CD14-positive monocyte (primary cell): ENCODE measurements around the gene CHRM4. TPM values are rescaled to one million over a fixed set of nuclear protein-coding genes. Genes with fewer than 3 reads are reported as not detected.
A peak's percentile ranks its signal among the peaks of the same experiment; 100 is the strongest.

ENCODE experiments used
- DNase-seq, 3 donors: peaks; one replicate each; pipeline ENCODE4 v3.0.0-alpha.2; 2011 to 2022
- H2AFZ ChIP-seq: 2 replicates; pipeline ENCODE4 v1.6.0; 2012; ENCODE audit warnings: mild to moderate bottlenecking, low read depth, low read length, inconsistent platforms; ENCODE audit not compliant: insufficient read depth, poor library complexity, severe bottlenecking
- H3K27ac ChIP-seq, 2 donors: 1 replicate in 1 of 2; 2 replicates in 1 of 2; pipeline ENCODE4 v1.5.1; 2012 to 2013; ENCODE audit warnings: low read length in 2 of 2, control low read depth in 1 of 2, inconsistent platforms in 1 of 2, low read depth in 1 of 2, mild to moderate bottlenecking in 1 of 2
- H3K27me3 ChIP-seq, 2 donors: one replicate each; pipeline versions ENCODE4 v1.6.0 to v1.6.1; 2011 to 2013; ENCODE audit warnings: low read length in 2 of 2; ENCODE audit not compliant: control insufficient read depth in 2 of 2, insufficient read depth in 2 of 2
- H3K36me3 ChIP-seq, 2 donors: replicated peaks in 1 of 2; 1 replicate in 1 of 2; 2 replicates in 1 of 2; pipeline versions ENCODE4 v1.5.1 to v1.6.1; 2012 to 2013; ENCODE audit warnings: low read length in 2 of 2, control low read depth in 1 of 2, inconsistent platforms in 1 of 2, mild to moderate bottlenecking in 1 of 2; ENCODE audit not compliant: insufficient read depth in 2 of 2, control insufficient read depth in 1 of 2
- H3K4me1 ChIP-seq, 2 donors: 1 replicate in 1 of 2; 2 replicates in 1 of 2; pipeline versions ENCODE4 v1.5.1 to v1.6.1; 2012 to 2013; ENCODE audit warnings: low read length in 2 of 2, control low read depth in 1 of 2, inconsistent platforms in 1 of 2, mild to moderate bottlenecking in 1 of 2, moderate library complexity in 1 of 2; ENCODE audit not compliant: insufficient read depth in 2 of 2, control insufficient read depth in 1 of 2
- H3K4me2 ChIP-seq: replicated peaks from 2 replicates; pipeline ENCODE3; 2012; ENCODE audit warnings: low read length, moderate library complexity, mild to moderate bottlenecking; ENCODE audit not compliant: poor library complexity, severe bottlenecking; ENCODE audit errors: extremely low read depth
- H3K4me3 ChIP-seq, 3 experiments: fragments of 200-600 bp in 1 of 3; sonication (generic) in 1 of 3; replicated peaks in 1 of 3; 1 replicate in 2 of 3; 2 replicates in 1 of 3; pipeline ENCODE4 v1.5.1; 2011 to 2013; ENCODE audit warnings: low read length in 3 of 3, mild to moderate bottlenecking in 3 of 3, control low read depth in 2 of 3, low read depth in 2 of 3, inconsistent platforms in 1 of 3, moderate library complexity in 1 of 3
- H3K79me2 ChIP-seq: 2 replicates; pipeline ENCODE4 v1.6.0; 2012; ENCODE audit warnings: mild to moderate bottlenecking, control low read depth, inconsistent platforms, low read length, moderate library complexity; ENCODE audit not compliant: insufficient read depth
- H3K9ac ChIP-seq: 2 replicates; pipeline ENCODE4 v1.6.0; 2017; ENCODE audit warnings: low read length, mild to moderate bottlenecking; ENCODE audit not compliant: insufficient read depth, poor library complexity, severe bottlenecking
- H3K9me3 ChIP-seq, 2 donors: replicated peaks in 1 of 2; 1 replicate in 1 of 2; 2 replicates in 1 of 2; pipeline versions ENCODE4 v1.5.1 to v1.6.1; 2012 to 2013; ENCODE audit warnings: low read length in 2 of 2, control low read depth in 1 of 2; ENCODE audit not compliant: control insufficient read depth in 1 of 2, insufficient read depth in 1 of 2
- H4K20me1 ChIP-seq: 2 replicates; pipeline ENCODE4 v1.6.0; 2012; ENCODE audit warnings: mild to moderate bottlenecking, low read length, control low read depth, moderate library complexity; ENCODE audit not compliant: insufficient read depth
- H3K27ac Mint-ChIP-seq, 7 donors: one replicate each; pipeline ENCODE4 v1.8.0; 2020; ENCODE audit warnings: mild to moderate bottlenecking in 7 of 7, mixed read lengths in 7 of 7, moderate library complexity in 6 of 7, inconsistent platforms in 2 of 7
- H3K27me3 Mint-ChIP-seq, 3 donors: one replicate each; pipeline ENCODE4 v1.8.0; 2021 to 2022; ENCODE audit warnings: low read depth in 3 of 3, mild to moderate bottlenecking in 3 of 3, mixed read lengths in 3 of 3, moderate library complexity in 3 of 3, inconsistent platforms in 1 of 3
- H3K36me3 Mint-ChIP-seq, 2 donors: one replicate each; pipeline ENCODE4 v1.8.0; 2020; ENCODE audit warnings: mixed read lengths in 2 of 2, inconsistent platforms in 1 of 2, mild to moderate bottlenecking in 1 of 2
- H3K4me1 Mint-ChIP-seq: one replicate; pipeline ENCODE4 v1.8.0; 2020; ENCODE audit warnings: mild to moderate bottlenecking, mixed read lengths
- H3K4me3 Mint-ChIP-seq, 2 donors: one replicate each; pipeline ENCODE4 v1.8.0; 2020; ENCODE audit warnings: mild to moderate bottlenecking in 2 of 2, mixed read lengths in 2 of 2, moderate library complexity in 1 of 2
- H3K9me3 Mint-ChIP-seq, 7 donors: one replicate each; pipeline ENCODE4 v1.8.0; 2020 to 2022; ENCODE audit warnings: mixed read lengths in 7 of 7, mild to moderate bottlenecking in 6 of 7, moderate library complexity in 6 of 7, inconsistent platforms in 2 of 7
- CTCF ChIP-seq: fragments of 200-600 bp; IDR thresholded peaks from one replicate; pipeline ENCODE4 v1.8.0; 2022; ENCODE audit warnings: antibody characterized with exemption, mild to moderate bottlenecking
- WGBS: methylation state at CpG from one replicate; pipeline ENCODE4 v1.1.5; 2013; ENCODE audit warnings: missing lambda C conversion rate; ENCODE audit not compliant: insufficient coverage; 5-methylcytosine and 5-hydroxymethylcytosine counted together
- intact Hi-C, 2 donors: fragments of 100-400 bp; cut with micrococcal nuclease; formaldehyde crosslinking; loops; one replicate each; pipeline versions ENCODE4 v1.15.0 to v1.15.1; 2023
- polyA plus RNA-seq, 3 donors: library from polyadenylated mRNA; depleted of rRNA in 1 of 3; unstranded in 2 of 3; stranded (reverse) in 1 of 3; fragments of 300-500 nt in 2 of 3; fragments of >200 nt in 1 of 3; fragmentation: Illumina TruSeq in 2 of 3; gene quantifications; 1 replicate in 2 of 3; 2 replicates in 1 of 3; pipeline ENCODE4 v1.2.3, GENCODE V29; 2012 to 2021

CHRM4 gene
- polyA plus RNA-seq, 3 donors: 0.15 to 0.57 TPM; not detected in 1

GRCh38 chr11:46343520-46343919 lies 48.1 kb downstream of the CHRM4 start:
- peaks cover 0 to 4% of the 10 kb centered on the region in 2 donors for H3K36me3 ChIP-seq
- Mint-ChIP-seq H3K4me3 (no peak overlapping the region), H3K36me3 (peaks cover 0 to 10% of the 10 kb centered on the region in 2 donors), H3K4me1 (peaks cover 89% of the 10 kb centered on the region), H3K27me3 (peaks cover 0 to 3% (median 3%) of the 10 kb centered on the region in 3 donors), H3K27ac (peak overlapping the region in 4 of 7 donors; percentile 24 to 96 (median 54)), H3K9me3 (peaks cover 0 to 4% (median 0%) of the 10 kb centered on the region in 7 donors)
- H3K9ac ChIP-seq: no peak overlapping the region
- peaks cover 77 to 86% of the 10 kb centered on the region in 2 donors for H3K4me1 ChIP-seq
- H4K20me1 ChIP-seq: peaks cover 30% of the 10 kb centered on the region
- H3K27me3 ChIP-seq: no peaks in the 10 kb centered on the region
- H3K4me3 ChIP-seq: no peak overlapping the region
- peak overlapping the region in 1 of 2 donors; percentile 37 for H3K27ac ChIP-seq
- no peaks in the 10 kb centered on the region for H3K9me3 ChIP-seq
- H3K79me2 ChIP-seq: peaks cover 54% of the 10 kb centered on the region
- TF ChIP-seq CTCF: no peak
- intact Hi-C loops: loop anchor here in 1 of 2 donors (10.0 kb wide), 1 partner anchor 219 kb away; the partner anchor contains the start of gene PHF21A
- 100% methylated on average over 2 of the region's 3 CpGs for WGBS
- no peak overlapping the region for H2AFZ ChIP-seq
- DNase-seq: no peak
- H3K4me2 ChIP-seq: no peak overlapping the region

- intact Hi-C loops: loop anchor here in 1 of 2 donors (10.0 kb wide), 1 partner anchor 217 kb away; the partner anchor contains the start of gene PHF21A
- Histone ChIP-seq H3K4me2 (peak overlapping the region; percentile 29), H3K79me2 (peaks cover 43% of the 10 kb centered on the region), H3K9ac (peak overlapping the region; percentile 19), H3K27ac (peak overlapping the region; percentile 43 to 59), H3K27me3 (no peaks in the 10 kb centered on the region), H2AFZ (peak overlapping the region; percentile 60), H3K4me1 (peaks cover 81 to 89% of the 10 kb centered on the region in 2 donors), H3K36me3 (no peaks in the 10 kb centered on the region), H3K4me3 (peak overlapping the region in 1 of 3 experiments; percentile 51), H4K20me1 (peaks cover 19% of the 10 kb centered on the region), H3K9me3 (no peaks in the 10 kb centered on the region)
- 3% methylated on average over 3 of the region's 5 CpGs for WGBS
- Mint-ChIP-seq H3K4me3 (peak overlapping the region in 1 of 2 donors; percentile 65), H3K27me3 (peaks cover 0 to 3% (median 3%) of the 10 kb centered on the region in 3 donors), H3K27ac (peak overlapping the region; percentile 50 to 89 (median 81)), H3K9me3 (peaks cover 0 to 4% (median 0%) of the 10 kb centered on the region in 7 donors), H3K36me3 (peaks cover 0 to 4% of the 10 kb centered on the region in 2 donors), H3K4me1 (peaks cover 94% of the 10 kb centered on the region)
- no peak for TF ChIP-seq CTCF
- DNase-seq: peak in 1 of 3 donors; percentile 53
These were observed 49.3 kb downstream of the CHRM4 start for GRCh38 chr11:46342239-46342638.
